Liver (tissue), 9 donors: Measurements from ENCODE around the gene TBX1. TPM values are rescaled to one million over a fixed set of nuclear protein-coding genes. Genes with fewer than 3 reads are reported as not detected.

Source experiments
- DNase-seq: peaks from one replicate; pipeline ENCODE4 v3.0.0-alpha.2; 2017; ENCODE audit warnings: low spot score
- H3K27ac ChIP-seq, 2 donors: one replicate each; pipeline ENCODE4 v1.7.0; 2013; ENCODE audit warnings: inconsistent platforms in 2 of 2, low read length in 2 of 2, control low read depth in 1 of 2, low read depth in 1 of 2, mild to moderate bottlenecking in 1 of 2
- H3K27me3 ChIP-seq, 4 donors: one replicate each; pipeline versions ENCODE4 v1.6.1 to v1.7.0; 2013; ENCODE audit warnings: low read length in 3 of 4, inconsistent platforms in 1 of 4, mild to moderate bottlenecking in 1 of 4, moderate library complexity in 1 of 4; ENCODE audit not compliant: control insufficient read depth in 4 of 4, insufficient read depth in 4 of 4
- H3K36me3 ChIP-seq, 4 donors: one replicate each; pipeline versions ENCODE4 v1.6.1 to v1.7.0; 2013; ENCODE audit warnings: low read length in 3 of 4, mild to moderate bottlenecking in 3 of 4, low read depth in 1 of 4, moderate library complexity in 1 of 4; ENCODE audit not compliant: control insufficient read depth in 4 of 4, insufficient read depth in 3 of 4
- H3K4me1 ChIP-seq, 4 donors: one replicate each; pipeline versions ENCODE4 v1.6.1 to v1.7.0; 2013; ENCODE audit warnings: low read length in 3 of 4, mild to moderate bottlenecking in 3 of 4, moderate library complexity in 1 of 4; ENCODE audit not compliant: control insufficient read depth in 4 of 4, insufficient read depth in 4 of 4
- H3K4me3 ChIP-seq, 3 donors: one replicate each; pipeline versions ENCODE4 v1.6.1 to v1.7.0; 2013; ENCODE audit warnings: low read length in 3 of 3, control low read depth in 1 of 3, low read depth in 1 of 3, mild to moderate bottlenecking in 1 of 3
- H3K9ac ChIP-seq, 2 donors: one replicate each; pipeline ENCODE4 v1.7.0; 2013; ENCODE audit warnings: low read length in 2 of 2, mild to moderate bottlenecking in 2 of 2, moderate library complexity in 2 of 2, control low read depth in 1 of 2, low read depth in 1 of 2
- H3K9me3 ChIP-seq, 4 donors: one replicate each; pipeline versions ENCODE4 v1.6.1 to v1.7.0; 2013; ENCODE audit warnings: low read length in 3 of 4; ENCODE audit not compliant: control insufficient read depth in 4 of 4
- ATF3 ChIP-seq: IDR thresholded peaks from 2 replicates; pipeline ENCODE4 v1.6.1; 2016; ENCODE audit warnings: antibody characterized with exemption
- CTCF ChIP-seq: fragments of 150-350 bp; IDR thresholded peaks from 2 replicates; pipeline ENCODE4 v1.5.1; 2017; ENCODE audit warnings: improper control_type of control experiment, low read depth, low read length; ENCODE audit not compliant: missing input control
- EGR1 ChIP-seq, 2 donors: IDR thresholded peaks; 2 replicates each; pipeline ENCODE4 v1.6.1; 2016 to 2018; ENCODE audit warnings: antibody characterized with exemption in 2 of 2, low read depth in 2 of 2
- FOXA1 ChIP-seq: IDR thresholded peaks from 2 replicates; pipeline ENCODE4 v1.6.1; 2016; ENCODE audit warnings: antibody characterized with exemption
- FOXA2 ChIP-seq: IDR thresholded peaks from 2 replicates; pipeline ENCODE4 v1.6.1; 2016; ENCODE audit warnings: antibody characterized with exemption
- GABPA ChIP-seq, 2 donors: IDR thresholded peaks in 1 of 2; conservative IDR thresholded peaks in 1 of 2; 2 replicates each; pipeline ENCODE4 v1.6.1; 2016; ENCODE audit warnings: antibody characterized with exemption in 2 of 2, mild to moderate bottlenecking in 1 of 2, moderate library complexity in 1 of 2
- HNF4A ChIP-seq, 2 donors: conservative IDR thresholded peaks; 2 replicates each; pipeline ENCODE4 v1.6.1; 2016; ENCODE audit warnings: antibody characterized with exemption in 2 of 2, mild to moderate bottlenecking in 2 of 2
- HNF4G ChIP-seq: IDR thresholded peaks from 2 replicates; pipeline ENCODE4 v1.6.1; 2016; ENCODE audit warnings: antibody characterized with exemption
- JUND ChIP-seq, 2 donors: IDR thresholded peaks; 2 replicates each; pipeline ENCODE4 v1.6.1; 2016; ENCODE audit warnings: antibody characterized with exemption in 2 of 2
- MAX ChIP-seq: IDR thresholded peaks from 2 replicates; pipeline ENCODE4 v1.6.1; 2016; ENCODE audit warnings: antibody characterized with exemption
- NR2F2 ChIP-seq: IDR thresholded peaks from 2 replicates; pipeline ENCODE4 v1.6.1; 2016; ENCODE audit warnings: antibody characterized with exemption
- RAD21 ChIP-seq, 2 donors: IDR thresholded peaks; 2 replicates each; pipeline ENCODE4 v1.6.1; 2016; ENCODE audit warnings: antibody characterized with exemption in 2 of 2, mild to moderate bottlenecking in 2 of 2
- REST ChIP-seq: IDR thresholded peaks from 2 replicates; pipeline ENCODE4 v1.6.1; 2016; ENCODE audit warnings: antibody characterized with exemption, mild to moderate bottlenecking
- RXRA ChIP-seq, 2 donors: IDR thresholded peaks; 2 replicates each; pipeline ENCODE4 v1.6.1; 2017 to 2018; ENCODE audit warnings: antibody characterized with exemption in 2 of 2, mild to moderate bottlenecking in 1 of 2
- SP1 ChIP-seq: IDR thresholded peaks from 2 replicates; pipeline ENCODE4 v1.6.1; 2018; ENCODE audit warnings: antibody characterized with exemption, mild to moderate bottlenecking
- TAF1 ChIP-seq: conservative IDR thresholded peaks from 2 replicates; pipeline ENCODE4 v1.6.1; 2016; ENCODE audit warnings: antibody characterized with exemption, mild to moderate bottlenecking
- YY1 ChIP-seq: IDR thresholded peaks from 2 replicates; pipeline ENCODE4 v1.6.1; 2016; ENCODE audit warnings: antibody characterized with exemption, mild to moderate bottlenecking
- ZBTB33 ChIP-seq: IDR thresholded peaks from 2 replicates; pipeline ENCODE4 v1.6.1; 2016; ENCODE audit warnings: antibody characterized with exemption
- WGBS: extraction: QIAGEN DNeasy Blood & Tissue Kit; methylation state at CpG from one replicate; pipeline ENCODE4 v1.1.7; 2013; 5-methylcytosine and 5-hydroxymethylcytosine counted together
- polyA plus RNA-seq, 2 donors: library from polyadenylated mRNA; stranded (reverse) in 1 of 2; unstranded in 1 of 2; fragments of 200-250 nt in 1 of 2; fragments of >200 nt in 1 of 2; fragmentation: Nextera tagmentation in 1 of 2; extraction: Ambion mirVana in 1 of 2; gene quantifications; one replicate each; pipeline versions ENCODE4 v1.2.1 to v1.2.3, GENCODE V29; 2013 to 2015
- total RNA-seq, 2 donors: library from RNA; depleted of rRNA; stranded (reverse); fragments of >200 nt; gene quantifications; one replicate each; pipeline ENCODE4 v1.2.3, GENCODE V29; 2014
- donor health status: healthy.
- donor health status: healthy.
- donor health status: healthy.
- donor health status: healthy.
- donor health status: healthy.

TBX1 gene
- total and polyA plus RNA-seq, 4 donors = 0.17 to 0.18 TPM; not detected in 2

GRCh38 chr22:19727310-19728150 is 33.0 kb upstream of the TBX1 start (continued):
- TF ChIP-seq TAF1 (no peak), MAX (no peak), ATF3 (no peak)

GRCh38 chr22:19728271-19728670 is 32.3 kb upstream of the TBX1 start:
- Histone ChIP-seq H3K4me1 (peaks cover 10 to 22% (median 13%) of the 10 kb centered on the region in 4 donors), H3K27ac (no peak overlapping the region), H3K4me3 (no peak overlapping the region), H3K27me3 (peaks cover 0 to 4% (median 0%) of the 10 kb centered on the region in 4 donors), H3K9ac (no peak overlapping the region), H3K9me3 (no peaks in the 10 kb centered on the region), H3K36me3 (no peaks in the 10 kb centered on the region)
- TF ChIP-seq FOXA2 = no peak
- TF ChIP-seq EGR1 (IDR thresholded peaks at IDR 0.05; ENCODE audit: low read depth in 2 of 2) = no peak
- TF ChIP-seq SP1 = no peak
- TF ChIP-seq NR2F2 = no peak
- TF ChIP-seq ATF3 = no peak
- TF ChIP-seq FOXA1 = no peak
- no peak for TF ChIP-seq REST
- TF ChIP-seq CTCF = no peak
- TF ChIP-seq RAD21 (IDR thresholded peaks at IDR 0.05) = no peak
- TF ChIP-seq RXRA (IDR thresholded peaks at IDR 0.05) = no peak
- no peak for TF ChIP-seq YY1
- no peak for TF ChIP-seq HNF4G
- TF ChIP-seq MAX = no peak
- no peak for TF ChIP-seq HNF4A (conservative IDR thresholded peaks at IDR 0.05)
- TF ChIP-seq TAF1 = no peak
- no peak for TF ChIP-seq JUND (IDR thresholded peaks at IDR 0.05)
- no peak for TF ChIP-seq GABPA (IDR thresholded peaks at IDR 0.05 in 1 of 2, conservative IDR thresholded peaks at IDR 0.05 in 1 of 2)
- no peak for TF ChIP-seq ZBTB33
- DNase-seq = no peak
- 81% methylated on average over 6 of the region's 6 CpGs for WGBS
